ENCODE results near the gene ADGRD1. TPM values are rescaled to one million over a fixed set of nuclear protein-coding genes. Genes with fewer than 3 reads are reported as not detected.

The ADGRD1 gene
- total and polyA plus RNA-seq, 8 donors = 1.4 to 7.3 (median 5.2) TPM

- DNase-seq (no peak), FAIRE-seq (no peak), ATAC-seq (no peak)
- Histone ChIP-seq H3K27me3 (no peaks in the 10 kb centered on the region), H3K36me3 (no peaks in the 10 kb centered on the region), H3K9me3 (no peaks in the 10 kb centered on the region), H3K27ac (no peak overlapping the region), H3K4me1 (no peaks in the 10 kb centered on the region), H3K4me3 (no peak overlapping the region)
- 75 to 84% methylated on average over 19 of the region's 19 CpGs for WGBS, 2 donors
- intact Hi-C loops (cut with DNase I) = loop anchor here in 1 of 3 donors (10.0 kb wide), 1 partner anchor 208 kb away; no protein-coding TSS in a partner anchor
- no peak for TF ChIP-seq CTCF (IDR thresholded peaks at IDR 0.05)
These were observed 179.6 kb downstream of the ADGRD1 start for GRCh38 chr12:131133015-131133905.

- Histone ChIP-seq H3K36me3 (no peaks in the 10 kb centered on the region), H3K4me3 (no peak overlapping the region), H3K27ac (no peak overlapping the region), H3K9me3 (no peaks in the 10 kb centered on the region), H3K27me3 (no peaks in the 10 kb centered on the region), H3K4me1 (no peaks in the 10 kb centered on the region)
- 66 to 77% methylated on average over 5 of the region's 5 CpGs for WGBS, 2 donors
- no peak for TF ChIP-seq CTCF (IDR thresholded peaks at IDR 0.05)
- ATAC-seq (no peak), DNase-seq (no peak), FAIRE-seq (no peak)
- intact Hi-C loops (cut with DNase I) = loop anchor here in 1 of 3 donors (10.0 kb wide), 1 partner anchor 209 kb away; no protein-coding TSS in a partner anchor
These were observed 180.3 kb downstream of the ADGRD1 start for GRCh38 chr12:131133994-131134393.

- intact Hi-C loops (cut with DNase I) = loop anchor here in 1 of 3 donors (10.0 kb wide), 1 partner anchor 210 kb away; no protein-coding TSS in a partner anchor
- WGBS, 2 donors = 80 to 86% methylated on average over 9 of the region's 9 CpGs
- no peak for TF ChIP-seq CTCF (IDR thresholded peaks at IDR 0.05)
- Histone ChIP-seq H3K27ac (no peak overlapping the region), H3K9me3 (no peaks in the 10 kb centered on the region), H3K27me3 (no peaks in the 10 kb centered on the region), H3K36me3 (no peaks in the 10 kb centered on the region), H3K4me1 (no peaks in the 10 kb centered on the region), H3K4me3 (no peak overlapping the region)
- FAIRE-seq (no peak), ATAC-seq (no peak), DNase-seq (no peak)
These were observed 181.0 kb downstream of the ADGRD1 start for GRCh38 chr12:131134523-131135310.

GRCh38 chr12:131135311-131135785 is 181.6 kb downstream of the ADGRD1 start:
- TF ChIP-seq CTCF (IDR thresholded peaks at IDR 0.05) = no peak
- H3K36me3 ChIP-seq = no peaks in the 10 kb centered on the region
- H3K9me3 ChIP-seq = no peaks in the 10 kb centered on the region
- intact Hi-C loops (cut with DNase I) = loop anchor here in 1 of 3 donors (10.0 kb wide), 1 partner anchor 211 kb away; no protein-coding TSS in a partner anchor
- H3K27ac ChIP-seq = no peak overlapping the region
- no peaks in the 10 kb centered on the region for H3K27me3 ChIP-seq
- FAIRE-seq (no peak), ATAC-seq (no peak), DNase-seq (no peak)
- no peaks in the 10 kb centered on the region for H3K4me1 ChIP-seq
- no peak overlapping the region for H3K4me3 ChIP-seq
- WGBS, 2 donors = 88 to 91% methylated on average over 13 of the region's 13 CpGs

Data from pancreas (tissue), 10 donors.